ENCODE measurements around the gene NRAP. TPM values are rescaled to one million over a fixed set of nuclear protein-coding genes. Genes with fewer than 3 reads are reported as not detected.

Gene NRAP
- total and polyA plus RNA-seq, 2 donors (not counting 3 experiments of a cell fraction or from before 2014, with no cell fraction given) = not detected

- TF ChIP-seq JUN (IDR thresholded peaks at IDR 0.05; ENCODE audit: borderline replicate concordance, insufficient read depth, insufficient read length, low read depth) (no peak), POLR2A (IDR thresholded peaks at IDR 0.05; ENCODE audit: low read depth, low read length) (no peak), POLR2AphosphoS5 (IDR thresholded peaks at IDR 0.05; ENCODE audit: insufficient read depth, low read depth, low read length) (no peak), MAX (IDR thresholded peaks at IDR 0.05; ENCODE audit: insufficient read depth, insufficient read length) (no peak), FOS (IDR thresholded peaks at IDR 0.05; ENCODE audit: borderline replicate concordance, insufficient read depth, low read length) (no peak), MYC (IDR thresholded peaks at IDR 0.05; ENCODE audit: low read depth, low read length) (no peak), CTCF (IDR thresholded peaks at IDR 0.05; ENCODE audit: extremely low read depth in 1 of 2, insufficient read depth in 1 of 2, low read depth in 1 of 2, low read length in 2 of 2) (no peak), GATA2 (IDR thresholded peaks at IDR 0.05; ENCODE audit: insufficient read depth, insufficient read length, low read depth, low read length) (no peak), EZH2 (IDR thresholded peaks at IDR 0.05; ENCODE audit: borderline replicate concordance, low read depth, low read length, severe bottlenecking) (no peak)
- Histone ChIP-seq H3K9me3 (replicated peaks; ENCODE audit: control insufficient read depth, insufficient read depth, low read length) (no peaks in the 10 kb centered on the region), H3K36me3 (ENCODE audit: control insufficient read depth in 2 of 2, extremely low read depth in 1 of 2, insufficient read depth in 2 of 2, low read length in 2 of 2) (no peaks in the 10 kb centered on the region), H3K4me3 (replicated peaks in 1 of 3; ENCODE audit: insufficient read depth in 1 of 3, low read depth in 1 of 3, low read length in 3 of 3) (no peak overlapping the region), H3K27me3 (ENCODE audit: control insufficient read depth in 2 of 2, insufficient read depth in 2 of 2, low read length in 2 of 2) (no peaks in the 10 kb centered on the region), H3K79me2 (ENCODE audit: control insufficient read depth, insufficient read depth, low read length) (no peaks in the 10 kb centered on the region), H3K4me2 (ENCODE audit: insufficient read depth, low read length) (no peak overlapping the region), H3K27ac (ENCODE audit: insufficient read depth, low read depth, low read length) (no peak overlapping the region), H2AFZ (ENCODE audit: low read depth, low read length) (no peak overlapping the region), H4K20me1 (replicated peaks; ENCODE audit: control insufficient read depth, extremely low read depth, insufficient read depth, low read length) (no peaks in the 10 kb centered on the region), H3K9ac (replicated peaks; ENCODE audit: extremely low read depth, insufficient read depth, low read length) (no peak overlapping the region), H3K4me1 (ENCODE audit: control insufficient read depth, extremely low read depth, insufficient read depth, low read length) (no peaks in the 10 kb centered on the region), H3K9me1 (replicated peaks; ENCODE audit: control insufficient read depth, extremely low read depth, insufficient read depth, low read length) (no peaks in the 10 kb centered on the region)
- DNase-seq (ENCODE audit: low read depth, low spot score) (no peak), FAIRE-seq (no peak)
- dilution Hi-C loops (cut with MboI; ENCODE audit: extremely low pct_ligation_motif_present, low sequenced_read_pairs) (no loop called here), intact Hi-C loops (cut with micrococcal nuclease) (no loop called here)
- ChIA-PET CTCF (no interaction called here), POLR2A (no interaction called here)
- BruUV-seq (replicated peaks) = no TSS peak
Measured at GRCh38 chr10:113590581-113590980, 73.3 kb downstream of the NRAP start.

All from endothelial cell of umbilical vein (primary cell).